ENCODE measurements around the gene PLXNA4.

Gene PLXNA4

DNA sequence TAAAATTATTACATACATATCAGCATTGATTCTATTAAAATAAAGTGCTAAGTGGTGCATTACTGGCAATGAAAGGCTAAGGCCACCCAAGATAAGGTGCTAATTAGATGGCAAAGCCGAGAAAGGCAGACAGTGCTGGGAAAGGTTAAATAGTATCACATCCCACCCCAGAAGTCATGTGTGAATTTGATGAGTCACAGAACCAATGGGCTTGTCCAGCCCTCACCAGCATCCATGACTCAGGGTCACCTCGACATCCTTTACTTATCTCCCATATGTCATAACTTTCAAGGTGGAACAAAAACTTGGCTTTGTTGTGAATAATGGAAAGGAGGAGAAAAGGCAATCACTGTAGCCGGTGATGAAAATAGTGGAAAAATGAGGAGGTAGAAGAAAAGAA, 459.1 kb downstream of the PLXNA4 start:
- no peak overlapping the region for H3K4me3 ChIP-seq (ENCODE audit: low read length)
- no peak overlapping the region for H3K4me2 ChIP-seq (ENCODE audit: low read length)
- H2AFZ ChIP-seq (ENCODE audit: low read depth, low read length): no peak overlapping the region
- H4K20me1 ChIP-seq (ENCODE audit: insufficient read depth, low read length): no peaks in the 10 kb centered on the region
- no peaks in the 10 kb centered on the region for H3K36me3 ChIP-seq (replicated peaks; ENCODE audit: low read depth, low read length)
- H3K27ac ChIP-seq (ENCODE audit: low read length): no peak overlapping the region
- H3K79me2 ChIP-seq (ENCODE audit: low read length): no peaks in the 10 kb centered on the region
- TF ChIP-seq EZH2phosphoT487 (IDR thresholded peaks at IDR 0.05; ENCODE audit: low read depth) (no peak), CTCF (IDR thresholded peaks at IDR 0.05; ENCODE audit: low read depth, low read length) (no peak)
- H3K4me1 ChIP-seq (ENCODE audit: low read length): no peaks in the 10 kb centered on the region
- no peak overlapping the region for H3K9ac ChIP-seq (ENCODE audit: low read length)
- H3K27me3 ChIP-seq (ENCODE audit: low read depth, low read length): peaks cover 8% of the 10 kb centered on the region
- no peaks in the 10 kb centered on the region for H3K9me3 ChIP-seq (ENCODE audit: insufficient read depth, low read length)

- Histone ChIP-seq H3K27ac (ENCODE audit: low read length) (no peak overlapping the region), H4K20me1 (ENCODE audit: insufficient read depth, low read length) (no peaks in the 10 kb centered on the region), H3K4me2 (ENCODE audit: low read length) (no peak overlapping the region), H3K36me3 (replicated peaks; ENCODE audit: low read depth, low read length) (no peaks in the 10 kb centered on the region), H3K9ac (ENCODE audit: low read length) (no peak overlapping the region), H3K9me3 (ENCODE audit: insufficient read depth, low read length) (no peaks in the 10 kb centered on the region), H2AFZ (ENCODE audit: low read depth, low read length) (no peak overlapping the region), H3K27me3 (ENCODE audit: low read depth, low read length) (peaks cover 8% of the 10 kb centered on the region), H3K79me2 (ENCODE audit: low read length) (no peaks in the 10 kb centered on the region), H3K4me3 (ENCODE audit: low read length) (no peak overlapping the region), H3K4me1 (ENCODE audit: low read length) (no peaks in the 10 kb centered on the region)
- TF ChIP-seq CTCF (IDR thresholded peaks at IDR 0.05; ENCODE audit: low read depth, low read length) (no peak), EZH2phosphoT487 (IDR thresholded peaks at IDR 0.05; ENCODE audit: low read depth) (no peak)
These were observed 459.9 kb downstream of the PLXNA4 start for GRCh38 chr7:132116369-132116768.

DNA sequence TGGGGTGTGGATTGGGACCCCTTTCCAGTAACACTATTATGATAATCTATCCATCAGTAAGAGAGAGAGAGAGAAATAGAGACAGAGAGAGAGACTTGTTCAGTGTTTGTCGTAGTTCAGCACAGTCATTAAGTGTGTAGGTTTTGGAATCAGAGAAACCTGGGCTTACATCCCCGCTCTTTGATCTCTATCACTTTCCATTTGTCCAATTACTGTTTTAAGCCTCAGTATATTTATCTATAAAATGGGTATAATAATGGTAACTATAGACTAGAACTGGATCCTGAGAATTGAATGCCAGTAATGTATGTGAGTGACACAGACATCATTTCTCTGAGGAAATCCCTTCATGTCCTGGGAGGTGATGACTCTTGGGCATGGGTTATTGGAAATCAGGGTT, 460.5 kb downstream of the PLXNA4 start:
- Histone ChIP-seq H3K79me2 (ENCODE audit: low read length) (no peaks in the 10 kb centered on the region), H3K36me3 (replicated peaks; ENCODE audit: low read depth, low read length) (no peaks in the 10 kb centered on the region), H4K20me1 (ENCODE audit: insufficient read depth, low read length) (no peaks in the 10 kb centered on the region), H3K9ac (ENCODE audit: low read length) (no peak overlapping the region), H3K27ac (ENCODE audit: low read length) (no peak overlapping the region), H3K4me1 (ENCODE audit: low read length) (no peaks in the 10 kb centered on the region), H3K9me3 (ENCODE audit: insufficient read depth, low read length) (no peaks in the 10 kb centered on the region), H2AFZ (ENCODE audit: low read depth, low read length) (no peak overlapping the region), H3K4me3 (ENCODE audit: low read length) (no peak overlapping the region), H3K27me3 (ENCODE audit: low read depth, low read length) (peaks cover 8% of the 10 kb centered on the region), H3K4me2 (ENCODE audit: low read length) (no peak overlapping the region)
- TF ChIP-seq CTCF (IDR thresholded peaks at IDR 0.05; ENCODE audit: low read depth, low read length) (no peak), EZH2phosphoT487 (IDR thresholded peaks at IDR 0.05; ENCODE audit: low read depth) (no peak)

- H3K79me2 ChIP-seq (ENCODE audit: low read length): no peaks in the 10 kb centered on the region
- H3K9me3 ChIP-seq (ENCODE audit: insufficient read depth, low read length): no peaks in the 10 kb centered on the region
- no peak for TF ChIP-seq CTCF (IDR thresholded peaks at IDR 0.05; ENCODE audit: low read depth, low read length)
- no peaks in the 10 kb centered on the region for H4K20me1 ChIP-seq (ENCODE audit: insufficient read depth, low read length)
- no peak overlapping the region for H3K27ac ChIP-seq (ENCODE audit: low read length)
- no peaks in the 10 kb centered on the region for H3K4me1 ChIP-seq (ENCODE audit: low read length)
- no peak overlapping the region for H3K4me3 ChIP-seq (ENCODE audit: low read length)
- no peak overlapping the region for H3K9ac ChIP-seq (ENCODE audit: low read length)
- no peak overlapping the region for H2AFZ ChIP-seq (ENCODE audit: low read depth, low read length)
- H3K27me3 ChIP-seq (ENCODE audit: low read depth, low read length): peaks cover 8% of the 10 kb centered on the region
- H3K4me2 ChIP-seq (ENCODE audit: low read length): no peak overlapping the region
- no peaks in the 10 kb centered on the region for H3K36me3 ChIP-seq (replicated peaks; ENCODE audit: low read depth, low read length)
These were observed 461.2 kb downstream of the PLXNA4 start for GRCh38 chr7:132115028-132115427.
